ENCODE measurements around the gene KMO. TPM values are rescaled to one million over a fixed set of nuclear protein-coding genes. Genes with fewer than 3 reads are reported as not detected.

The KMO gene
- total RNA-seq, 1 donor from 2014 or later, result 19.0 TPM

GRCh38 chr1:241542199-241542907 is 10.2 kb downstream of the KMO start:
- H3K36me3 ChIP-seq, result no peaks in the 10 kb centered on the region
- peak; percentile 80 for ATAC-seq
- H3K27me3 ChIP-seq, result no peaks in the 10 kb centered on the region
- DNase-seq, result no peak
- intact Hi-C loops (cut with DNase I), result no loop called here
- no peaks in the 10 kb centered on the region for H3K4me1 ChIP-seq
- no peak overlapping the region for H3K4me3 ChIP-seq
- no peaks in the 10 kb centered on the region for H3K9me3 ChIP-seq
- H3K27ac ChIP-seq, result no peak overlapping the region
- TF ChIP-seq CTCF (IDR thresholded peaks at IDR 0.05), result no peak

GRCh38 chr1:241548008-241548407 is 15.8 kb downstream of the KMO start:
- Histone ChIP-seq H3K36me3 (no peaks in the 10 kb centered on the region), H3K4me3 (no peak overlapping the region), H3K27ac (no peak overlapping the region), H3K4me1 (no peaks in the 10 kb centered on the region), H3K9me3 (no peaks in the 10 kb centered on the region), H3K27me3 (no peaks in the 10 kb centered on the region)
- DNase-seq (no peak), ATAC-seq (no peak)
- TF ChIP-seq CTCF (IDR thresholded peaks at IDR 0.05), result no peak
- intact Hi-C loops (cut with DNase I), result no loop called here

GRCh38 chr1:241550318-241550717 is 18.1 kb downstream of the KMO start:
- H3K27ac ChIP-seq, result no peak overlapping the region
- H3K4me3 ChIP-seq, result no peak overlapping the region
- DNase-seq (no peak), ATAC-seq (no peak)
- intact Hi-C loops (cut with DNase I), result no loop called here
- TF ChIP-seq CTCF (IDR thresholded peaks at IDR 0.05), result no peak
- H3K9me3 ChIP-seq, result no peaks in the 10 kb centered on the region
- no peaks in the 10 kb centered on the region for H3K36me3 ChIP-seq
- H3K4me1 ChIP-seq, result no peaks in the 10 kb centered on the region
- no peaks in the 10 kb centered on the region for H3K27me3 ChIP-seq

- no peaks in the 10 kb centered on the region for H3K27me3 ChIP-seq
- no peak overlapping the region for H3K4me3 ChIP-seq
- no peaks in the 10 kb centered on the region for H3K36me3 ChIP-seq
- ATAC-seq (peak; percentile 96), DNase-seq (peak; percentile 64)
- H3K9me3 ChIP-seq, result no peaks in the 10 kb centered on the region
- intact Hi-C loops (cut with DNase I), result no loop called here
- TF ChIP-seq CTCF (IDR thresholded peaks at IDR 0.05), result no peak
- peak overlapping the region; percentile 66 for H3K27ac ChIP-seq
- H3K4me1 ChIP-seq, result no peaks in the 10 kb centered on the region
Observed at GRCh38 chr1:241551759-241552638, 19.8 kb downstream of the KMO start.

- TF ChIP-seq CTCF (IDR thresholded peaks at IDR 0.05), result no peak
- DNase-seq (no peak), ATAC-seq (no peak)
- Histone ChIP-seq H3K9me3 (no peaks in the 10 kb centered on the region), H3K36me3 (no peaks in the 10 kb centered on the region), H3K4me1 (no peaks in the 10 kb centered on the region), H3K27ac (no peak overlapping the region), H3K4me3 (no peak overlapping the region), H3K27me3 (no peaks in the 10 kb centered on the region)
- intact Hi-C loops (cut with DNase I), result no loop called here
Observed at GRCh38 chr1:241553886-241554592, 21.9 kb downstream of the KMO start.

All from upper lobe of right lung (tissue), 1 donor.